NB4 (cell line): ENCODE results near the gene CCDC152.

Experiments used
- DNase-seq: peaks from one replicate; pipeline ENCODE4 v3.0.0; 2010; ENCODE audit warnings: low read depth
- H3K4me3 ChIP-seq: one replicate; pipeline ENCODE4 v1.5.1; 2011; ENCODE audit warnings: mild to moderate bottlenecking, low read depth, low read length, moderate library complexity
- MYC ChIP-seq: IDR thresholded peaks from 2 replicates; pipeline ENCODE4 v1.6.1; 2011; ENCODE audit warnings: low read depth, low read length
- POLR2A ChIP-seq: IDR thresholded peaks from 2 replicates; pipeline ENCODE4 v1.6.1; 2011; ENCODE audit warnings: mild to moderate bottlenecking; ENCODE audit not compliant: insufficient read length; ENCODE audit errors: extremely low read depth
- TF ChIP-seq, protein P1 (sequence below): IDR thresholded peaks from one replicate; pipeline ENCODE4 v1.5.1; 2012; ENCODE audit warnings: low read depth, low read length
- TF ChIP-seq, protein P2 (sequence below): IDR thresholded peaks from 2 replicates; pipeline ENCODE4 v1.6.1; 2011; ENCODE audit warnings: low read depth, low read length

The CCDC152 gene

DNA sequence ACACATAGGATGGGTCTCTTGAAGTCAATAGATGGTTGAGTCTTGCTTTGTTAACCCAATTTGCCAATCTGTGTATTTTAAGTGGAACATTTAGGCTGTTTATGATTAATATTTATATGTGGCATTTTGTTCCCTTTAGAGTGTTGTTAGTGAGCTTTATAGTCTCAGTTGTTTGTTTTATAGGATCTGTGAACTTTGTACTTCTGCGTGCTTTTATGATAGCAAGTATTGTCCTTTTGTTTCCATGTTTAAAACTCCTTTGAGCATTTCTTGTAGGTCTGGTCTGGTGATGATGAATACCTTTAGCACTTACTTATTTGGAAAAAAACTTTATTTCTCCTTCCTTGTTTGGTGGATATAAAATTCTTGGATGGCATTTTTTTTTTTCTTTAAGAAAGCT is 31.2 kb downstream of the CCDC152 start:
- no peak for TF ChIP-seq POLR2A
- TF ChIP-seq, protein P1, sequence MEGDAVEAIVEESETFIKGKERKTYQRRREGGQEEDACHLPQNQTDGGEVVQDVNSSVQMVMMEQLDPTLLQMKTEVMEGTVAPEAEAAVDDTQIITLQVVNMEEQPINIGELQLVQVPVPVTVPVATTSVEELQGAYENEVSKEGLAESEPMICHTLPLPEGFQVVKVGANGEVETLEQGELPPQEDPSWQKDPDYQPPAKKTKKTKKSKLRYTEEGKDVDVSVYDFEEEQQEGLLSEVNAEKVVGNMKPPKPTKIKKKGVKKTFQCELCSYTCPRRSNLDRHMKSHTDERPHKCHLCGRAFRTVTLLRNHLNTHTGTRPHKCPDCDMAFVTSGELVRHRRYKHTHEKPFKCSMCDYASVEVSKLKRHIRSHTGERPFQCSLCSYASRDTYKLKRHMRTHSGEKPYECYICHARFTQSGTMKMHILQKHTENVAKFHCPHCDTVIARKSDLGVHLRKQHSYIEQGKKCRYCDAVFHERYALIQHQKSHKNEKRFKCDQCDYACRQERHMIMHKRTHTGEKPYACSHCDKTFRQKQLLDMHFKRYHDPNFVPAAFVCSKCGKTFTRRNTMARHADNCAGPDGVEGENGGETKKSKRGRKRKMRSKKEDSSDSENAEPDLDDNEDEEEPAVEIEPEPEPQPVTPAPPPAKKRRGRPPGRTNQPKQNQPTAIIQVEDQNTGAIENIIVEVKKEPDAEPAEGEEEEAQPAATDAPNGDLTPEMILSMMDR = no peak
- TF ChIP-seq, protein P2, sequence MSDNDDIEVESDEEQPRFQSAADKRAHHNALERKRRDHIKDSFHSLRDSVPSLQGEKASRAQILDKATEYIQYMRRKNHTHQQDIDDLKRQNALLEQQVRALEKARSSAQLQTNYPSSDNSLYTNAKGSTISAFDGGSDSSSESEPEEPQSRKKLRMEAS = no peak
- no peak for TF ChIP-seq MYC

DNA sequence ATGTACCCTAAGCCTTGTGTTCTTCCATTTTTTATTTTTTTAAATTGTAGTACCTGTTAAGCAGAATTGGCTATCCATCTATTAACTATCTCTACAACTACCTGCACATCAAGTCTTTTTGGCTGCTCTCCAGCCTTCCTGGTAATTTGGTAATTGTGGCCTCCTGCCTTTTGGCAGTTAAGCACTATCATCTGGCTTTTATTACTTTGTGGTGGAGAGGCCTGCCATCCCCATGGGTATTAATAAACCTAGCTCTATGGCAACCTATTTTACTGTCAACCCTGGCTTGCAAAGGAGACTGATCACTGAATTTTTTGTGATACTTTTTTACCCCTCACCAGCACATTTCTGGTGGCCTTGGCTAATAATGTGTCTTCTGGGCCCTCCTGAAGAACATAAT is 34.5 kb downstream of the CCDC152 start:
- H3K4me3 ChIP-seq = no peak overlapping the region
- DNase-seq = no peak
- TF ChIP-seq POLR2A = no peak
- TF ChIP-seq, protein P1 = no peak
- no peak for TF ChIP-seq MYC
- TF ChIP-seq, protein P2 = no peak

More for the DNA sequence above, 31.2 kb downstream of the CCDC152 start:
- no peak overlapping the region for H3K4me3 ChIP-seq
- no peak for DNase-seq

DNA sequence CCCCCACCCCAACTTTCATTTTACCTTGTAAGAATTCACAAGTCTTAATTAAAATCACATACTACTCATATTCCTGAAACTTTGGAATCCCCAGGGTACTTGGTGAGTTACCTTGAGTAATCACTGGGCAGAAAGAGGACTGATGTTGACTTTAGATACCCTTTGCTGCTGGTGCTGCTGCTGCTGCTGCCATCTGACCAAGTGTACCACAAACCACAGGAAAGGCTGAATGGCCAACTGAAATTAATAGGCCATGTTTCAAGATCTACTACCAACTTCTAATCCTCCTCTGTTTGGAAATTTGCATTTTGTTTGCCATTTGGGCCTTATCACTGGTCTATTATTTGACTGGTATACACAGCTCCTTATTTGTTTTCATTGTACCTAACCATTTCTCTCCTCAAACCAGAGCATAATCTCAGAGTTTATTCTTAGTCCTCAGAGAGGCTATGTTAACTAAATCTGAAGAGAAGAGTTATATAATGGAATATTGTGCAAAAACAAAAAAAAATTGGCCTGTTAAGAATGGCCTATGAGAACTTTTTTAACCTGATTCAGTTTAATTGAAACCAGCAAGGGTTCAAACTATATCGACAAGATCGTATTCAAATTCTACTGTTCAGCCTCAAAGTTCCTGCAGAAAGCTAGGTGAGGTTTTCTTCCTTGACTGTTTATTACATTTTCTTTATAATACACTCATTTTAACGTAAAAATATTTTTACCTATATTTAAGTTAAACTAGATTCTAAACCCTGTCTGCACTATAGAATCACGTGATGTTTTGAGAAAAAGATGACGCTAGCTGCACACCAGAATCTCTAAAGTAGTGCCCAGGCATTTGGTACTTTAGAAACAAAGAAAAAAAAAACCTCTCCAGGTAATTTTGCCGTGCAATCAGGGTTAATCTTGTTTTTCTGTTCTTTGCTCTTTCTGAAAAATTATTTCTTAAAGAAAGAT is 41.9 kb downstream of the CCDC152 start:
- no peak for DNase-seq
- TF ChIP-seq, protein P2 = no peak
- no peak for TF ChIP-seq POLR2A
- TF ChIP-seq MYC = no peak
- TF ChIP-seq, protein P1 = no peak
- no peak overlapping the region for H3K4me3 ChIP-seq

DNA sequence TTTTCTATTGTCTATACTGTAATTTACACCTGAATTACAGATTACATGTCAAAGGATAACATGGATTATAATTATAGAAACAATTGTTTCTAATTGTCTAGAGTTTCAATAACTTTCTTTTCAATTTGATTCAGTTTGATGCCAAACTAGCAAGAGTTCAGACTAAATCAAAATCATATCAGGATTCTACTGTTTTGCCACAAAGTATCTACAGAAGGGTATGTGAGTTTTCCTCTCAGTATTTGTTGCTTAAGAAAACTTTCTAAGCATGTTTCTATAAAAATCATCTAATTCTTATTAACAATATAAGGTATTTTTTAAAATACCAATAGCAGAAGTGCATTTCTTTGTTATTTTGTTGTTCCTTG is 42.6 kb downstream of the CCDC152 start:
- TF ChIP-seq, protein P1 = no peak
- TF ChIP-seq, protein P2 = no peak
- TF ChIP-seq POLR2A (no peak), MYC (no peak)
- no peak for DNase-seq
- H3K4me3 ChIP-seq = no peak overlapping the region

DNA sequence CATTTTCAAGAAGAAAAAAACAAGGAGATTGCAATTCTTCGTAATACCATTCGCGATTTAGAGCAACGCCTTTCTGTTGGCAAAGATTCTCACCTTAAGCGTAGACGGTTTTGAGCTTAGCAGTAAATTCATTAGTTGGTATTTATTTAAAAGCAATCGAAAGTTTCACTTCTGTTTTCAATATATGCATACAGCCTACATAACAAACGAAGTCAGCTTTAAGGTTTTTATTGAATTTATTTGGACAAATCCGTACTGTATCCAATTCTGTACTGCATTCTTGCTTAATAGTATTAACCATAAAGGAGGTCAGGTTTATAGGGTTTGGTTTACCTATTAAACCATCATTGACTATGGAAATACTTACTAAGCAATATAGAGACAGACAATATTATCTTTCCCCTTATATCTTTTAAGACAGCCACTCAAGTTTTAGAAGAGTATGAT is 43.1 kb downstream of the CCDC152 start:
- H3K4me3 ChIP-seq = no peak overlapping the region
- TF ChIP-seq POLR2A (no peak), MYC (no peak)
- TF ChIP-seq, protein P2 = no peak
- TF ChIP-seq, protein P1 = no peak
- no peak for DNase-seq
